GM19324 (cell line): ENCODE results near the gene KLK3.
"Not testable (repeated sequence)": the region's sequence is repeated elsewhere in the genome, so short reads cannot be mapped to it uniquely, and the experiment has no call there.

Experiments
- ATAC-seq: cut with Tn5 transposase; IDR thresholded peaks from one replicate; pipeline ENCODE4 v1.9.1; 2021; ENCODE audit warnings: mild to moderate bottlenecking, moderate library complexity; ENCODE audit not compliant: unreplicated experiment, low FRiP score

The KLK3 gene

DNA sequence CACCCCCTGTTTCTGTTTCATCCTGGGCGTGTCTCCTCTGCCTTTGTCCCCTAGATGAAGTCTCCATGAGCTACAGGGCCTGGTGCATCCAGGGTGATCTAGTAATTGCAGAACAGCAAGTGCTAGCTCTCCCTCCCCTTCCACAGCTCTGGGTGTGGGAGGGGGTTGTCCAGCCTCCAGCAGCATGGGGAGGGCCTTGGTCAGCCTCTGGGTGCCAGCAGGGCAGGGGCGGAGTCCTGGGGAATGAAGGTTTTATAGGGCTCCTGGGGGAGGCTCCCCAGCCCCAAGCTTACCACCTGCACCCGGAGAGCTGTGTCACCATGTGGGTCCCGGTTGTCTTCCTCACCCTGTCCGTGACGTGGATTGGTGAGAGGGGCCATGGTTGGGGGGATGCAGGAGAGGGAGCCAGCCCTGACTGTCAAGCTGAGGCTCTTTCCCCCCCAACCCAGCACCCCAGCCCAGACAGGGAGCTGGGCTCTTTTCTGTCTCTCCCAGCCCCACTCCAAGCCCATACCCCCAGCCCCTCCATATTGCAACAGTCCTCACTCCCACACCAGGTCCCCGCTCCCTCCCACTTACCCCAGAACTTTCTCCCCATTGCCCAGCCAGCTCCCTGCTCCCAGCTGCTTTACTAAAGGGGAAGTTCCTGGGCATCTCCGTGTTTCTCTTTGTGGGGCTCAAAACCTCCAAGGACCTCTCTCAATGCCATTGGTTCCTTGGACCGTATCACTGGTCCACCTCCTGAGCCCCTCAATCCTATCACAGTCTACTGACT is at the start of gene KLK3:
TSS of gene KLK3 (plus strand) at position 280 of the 775 bp plus-strand sequence. CDS start at position 321, 41 bp downstream.
- no peak for ATAC-seq

- no peak for ATAC-seq
Measured at GRCh38 chr19:50808856-50809255, 45.9 kb upstream of the KLK3 start.

DNA sequence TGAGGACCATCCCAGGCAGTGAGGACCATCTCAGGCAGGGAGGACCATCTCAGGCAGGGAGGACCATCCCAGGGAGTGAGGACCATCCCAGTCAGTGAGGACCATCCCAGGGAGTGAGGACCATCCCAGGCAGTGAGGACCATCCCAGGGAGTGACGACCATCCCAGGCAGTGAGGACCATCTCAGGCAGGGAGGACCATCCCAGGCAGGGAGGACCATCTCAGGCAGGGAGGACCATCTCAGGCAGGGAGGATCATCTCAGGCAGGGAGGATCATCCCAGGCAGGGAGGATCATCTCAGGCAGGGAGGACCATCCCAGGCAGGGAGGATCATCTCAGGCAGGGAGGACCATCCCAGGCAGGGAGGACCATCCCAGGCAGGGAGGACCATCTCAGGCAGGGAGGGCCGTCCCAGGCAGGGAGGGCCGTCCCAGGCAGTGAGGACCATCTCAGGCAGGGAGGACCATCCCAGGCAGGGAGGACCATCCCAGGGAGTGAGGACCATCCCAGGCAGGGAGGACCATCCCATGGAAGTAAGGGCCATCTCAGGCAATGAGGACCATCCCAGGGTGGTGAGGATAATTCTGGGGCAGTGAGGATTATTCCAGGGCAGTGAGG is 43.0 kb upstream of the KLK3 start:
- not testable (repeated sequence) for ATAC-seq

- no peak for ATAC-seq
Measured at GRCh38 chr19:50812474-50812873, 42.2 kb upstream of the KLK3 start.

DNA sequence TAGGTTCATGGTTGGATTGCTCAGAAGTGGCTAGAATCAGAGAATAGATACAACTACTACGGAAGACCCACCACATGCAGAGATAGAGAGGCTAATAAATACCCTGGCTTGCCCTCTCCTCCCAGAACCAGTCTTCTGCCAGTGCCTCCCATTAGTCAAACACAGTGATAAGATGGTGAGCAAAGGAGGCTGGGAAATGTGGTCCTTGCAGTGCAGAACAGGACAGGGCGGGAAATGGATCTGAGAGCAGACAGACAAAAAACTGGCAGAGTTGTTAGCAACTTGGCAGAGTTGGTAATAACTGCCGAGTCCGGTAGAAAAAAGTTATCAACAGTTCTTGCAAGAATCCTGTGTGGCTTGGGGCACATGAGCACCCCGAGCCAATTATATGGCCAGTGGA is 39.8 kb upstream of the KLK3 start:
- ATAC-seq = no peak

DNA sequence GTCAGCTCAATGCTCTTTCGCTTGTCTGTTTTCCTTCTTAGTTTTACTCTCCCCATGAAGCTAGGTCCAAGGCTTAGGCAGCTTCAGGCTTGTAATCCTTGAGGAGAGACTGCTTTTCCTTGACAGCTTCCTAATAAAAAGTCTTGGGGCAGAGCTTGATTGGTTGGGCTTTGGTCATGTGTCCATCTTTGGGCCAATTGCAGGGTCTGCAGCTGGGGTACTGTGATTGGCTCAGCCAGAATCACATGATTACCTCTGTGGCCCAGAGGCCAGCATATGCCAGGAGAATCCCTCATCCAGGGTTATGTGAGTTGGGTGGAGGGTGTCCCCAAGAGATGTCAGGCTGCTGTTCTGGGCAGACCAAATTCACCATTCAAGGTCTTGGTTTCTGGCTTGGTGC is 39.3 kb upstream of the KLK3 start:
- no peak for ATAC-seq

DNA sequence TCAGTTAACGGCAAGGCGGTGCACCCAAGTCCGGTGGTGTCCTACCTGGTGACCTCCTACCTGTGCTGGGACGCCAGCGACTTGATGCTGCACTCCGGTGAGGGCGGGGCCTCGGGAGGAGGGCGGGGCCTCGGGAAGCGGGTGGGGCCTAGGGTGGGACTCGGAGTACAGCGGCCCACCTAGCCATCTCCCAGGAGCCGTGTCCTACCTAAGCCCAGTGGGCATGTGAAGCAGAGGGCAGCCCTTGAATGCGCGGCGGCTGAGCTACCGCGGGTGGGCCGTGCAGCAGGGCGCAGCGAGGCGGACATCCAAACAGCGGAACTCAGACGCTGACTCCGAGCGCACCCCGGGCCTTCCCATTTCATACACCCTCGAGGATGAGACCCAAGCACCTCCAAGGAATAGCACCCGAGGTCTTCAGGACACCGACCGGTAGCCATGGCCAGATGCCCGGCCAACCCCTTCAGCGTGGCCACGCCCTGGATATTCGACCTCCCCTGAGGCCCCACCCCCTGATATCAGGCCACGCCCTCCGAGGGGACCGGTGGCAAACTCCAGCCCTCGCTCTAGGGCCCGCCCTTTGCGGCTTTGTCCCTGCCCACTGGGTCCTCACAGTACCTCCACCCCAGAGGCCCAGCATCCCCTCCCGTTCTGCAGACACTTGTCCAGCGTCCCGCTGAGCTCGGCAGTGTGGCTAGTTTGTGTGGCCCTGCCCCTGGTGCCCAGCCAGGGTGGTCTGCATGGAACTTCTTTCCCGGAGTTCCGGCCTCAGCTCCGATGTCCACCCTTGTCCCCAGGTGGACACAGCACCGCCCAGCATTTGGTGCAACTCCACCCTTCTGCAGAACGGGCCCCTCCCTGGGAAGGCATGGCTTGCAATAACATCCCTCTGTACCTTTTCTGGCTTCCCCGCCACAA is 36.5 kb upstream of the KLK3 start:
- peak; percentile 64 for ATAC-seq

DNA sequence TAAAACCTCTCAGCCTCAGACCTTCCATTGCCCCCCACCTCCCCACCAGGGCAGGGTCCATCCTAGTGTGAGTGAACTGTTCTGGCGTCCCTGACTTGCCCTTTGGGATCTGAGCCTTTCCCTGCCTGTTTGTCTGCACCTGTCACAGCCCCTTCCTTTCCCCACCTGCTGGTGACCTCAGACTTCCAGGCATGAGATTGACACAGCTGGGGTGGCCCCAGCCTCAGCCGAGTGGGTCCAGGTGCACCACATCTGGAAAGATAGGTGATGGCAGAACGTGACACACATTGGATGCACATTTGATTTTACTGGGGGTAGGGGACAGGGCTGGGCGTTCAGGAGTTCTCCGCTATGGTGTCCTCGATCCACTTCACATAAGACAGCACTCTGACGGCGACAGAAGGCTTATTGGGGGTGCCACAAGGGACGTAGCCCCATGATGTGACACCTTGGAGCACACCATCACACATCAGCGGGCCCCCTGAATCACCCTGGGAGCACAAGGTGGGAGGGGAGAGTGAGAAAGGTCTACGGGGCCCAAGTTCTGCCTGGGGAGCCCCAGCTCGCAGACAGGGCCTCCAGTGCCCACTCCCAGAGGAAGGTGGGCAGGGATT is 35.7 kb upstream of the KLK3 start:
- ATAC-seq = no peak

DNA sequence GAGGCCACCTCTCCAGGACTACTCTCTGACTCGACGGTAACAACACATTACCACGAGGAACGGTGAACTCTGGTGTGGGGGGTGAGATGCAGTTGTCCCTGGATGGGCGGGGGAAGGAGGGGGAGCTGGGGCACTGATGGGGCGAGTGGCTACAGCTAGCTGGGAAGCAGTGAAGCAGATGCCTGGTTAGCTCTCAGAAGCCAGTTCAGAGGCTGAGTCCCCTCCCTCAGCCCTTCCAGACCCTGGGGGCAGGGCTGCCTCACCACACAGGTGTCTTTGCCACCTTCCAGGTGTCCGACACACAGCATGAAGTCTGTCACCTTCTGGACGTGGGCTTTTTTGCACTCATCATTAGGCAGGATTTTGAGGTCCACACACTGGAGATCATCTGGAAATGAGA is 35.1 kb upstream of the KLK3 start:
- no peak for ATAC-seq

GRCh38 chr19:50820086-50820485 is 34.6 kb upstream of the KLK3 start:
- no peak for ATAC-seq

GRCh38 chr19:50820549-50821247 is 34.0 kb upstream of the KLK3 start:
- no peak for ATAC-seq

DNA sequence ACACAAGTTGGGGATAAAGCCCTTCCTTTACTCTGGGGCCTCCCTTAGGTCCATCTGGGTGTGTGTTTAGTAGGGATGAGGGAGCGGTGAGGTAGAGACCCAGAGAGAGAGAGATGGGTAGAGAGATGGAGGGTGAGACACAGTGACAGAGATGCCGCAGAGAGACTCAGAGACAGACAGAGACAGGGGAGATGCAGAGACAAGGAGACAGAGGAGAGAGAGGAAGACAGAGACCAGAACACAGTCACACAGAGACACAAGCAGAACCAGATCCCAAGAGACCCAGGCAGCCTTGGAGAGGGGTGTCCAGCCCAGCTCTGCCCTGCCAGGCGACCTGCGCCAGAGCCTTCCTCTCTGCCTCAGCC is 33.5 kb upstream of the KLK3 start:
- ATAC-seq = no peak

DNA sequence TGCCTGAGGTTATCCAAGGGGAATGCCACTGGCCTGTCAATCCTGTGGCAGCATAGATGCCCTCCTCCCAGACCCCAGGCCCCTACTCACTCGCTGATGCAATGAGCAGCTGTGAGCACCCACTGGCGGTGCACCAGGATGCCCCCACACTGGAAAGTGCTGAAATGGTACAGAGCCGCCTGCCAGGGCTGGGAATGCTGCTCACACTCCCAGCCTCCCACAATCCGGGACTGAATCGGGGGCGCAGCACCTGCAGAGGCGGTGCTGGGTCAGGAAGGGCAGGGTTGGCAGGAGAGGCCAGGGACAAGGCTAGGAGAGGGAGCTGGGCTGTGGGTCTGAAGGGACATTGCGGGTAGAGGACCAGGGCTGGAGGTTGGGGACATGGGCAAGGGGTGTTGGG is 33.1 kb upstream of the KLK3 start:
- ATAC-seq = no peak

DNA sequence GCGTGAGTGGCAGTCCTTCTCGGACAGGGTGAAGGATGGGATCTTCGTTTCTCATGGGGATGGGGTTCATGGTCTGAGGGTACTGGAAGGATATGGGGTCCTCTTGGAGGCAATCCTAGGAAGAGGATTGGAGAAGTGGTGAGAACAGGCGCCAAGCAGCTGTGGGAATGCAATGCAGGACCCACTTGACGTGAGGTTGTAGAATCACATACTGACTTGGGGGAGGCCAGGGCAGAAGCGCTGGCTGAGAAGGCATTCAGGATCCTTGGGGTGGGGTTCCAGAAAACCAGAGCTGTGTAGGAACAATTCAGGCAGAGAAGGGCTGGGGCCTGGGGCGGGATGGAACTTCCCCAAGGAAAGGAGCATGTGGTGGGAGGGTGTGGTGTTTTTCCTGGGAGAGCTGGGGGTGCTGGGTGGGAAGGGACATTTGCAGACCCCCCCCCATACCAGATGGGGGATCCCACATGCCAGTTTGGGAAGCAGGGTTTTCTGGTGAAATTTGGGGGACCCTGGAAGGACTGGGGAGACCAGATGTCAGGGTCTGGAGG is 32.0 kb upstream of the KLK3 start:
- no peak for ATAC-seq

GRCh38 chr19:50823389-50824042 is 31.2 kb upstream of the KLK3 start, which contains the start of gene KLK1:
Gene KLK1, minus strand, starts transcription at chr19:50823787. Its CDS starts 39 bp downstream, at chr19:50823748.
- no peak for ATAC-seq

DNA sequence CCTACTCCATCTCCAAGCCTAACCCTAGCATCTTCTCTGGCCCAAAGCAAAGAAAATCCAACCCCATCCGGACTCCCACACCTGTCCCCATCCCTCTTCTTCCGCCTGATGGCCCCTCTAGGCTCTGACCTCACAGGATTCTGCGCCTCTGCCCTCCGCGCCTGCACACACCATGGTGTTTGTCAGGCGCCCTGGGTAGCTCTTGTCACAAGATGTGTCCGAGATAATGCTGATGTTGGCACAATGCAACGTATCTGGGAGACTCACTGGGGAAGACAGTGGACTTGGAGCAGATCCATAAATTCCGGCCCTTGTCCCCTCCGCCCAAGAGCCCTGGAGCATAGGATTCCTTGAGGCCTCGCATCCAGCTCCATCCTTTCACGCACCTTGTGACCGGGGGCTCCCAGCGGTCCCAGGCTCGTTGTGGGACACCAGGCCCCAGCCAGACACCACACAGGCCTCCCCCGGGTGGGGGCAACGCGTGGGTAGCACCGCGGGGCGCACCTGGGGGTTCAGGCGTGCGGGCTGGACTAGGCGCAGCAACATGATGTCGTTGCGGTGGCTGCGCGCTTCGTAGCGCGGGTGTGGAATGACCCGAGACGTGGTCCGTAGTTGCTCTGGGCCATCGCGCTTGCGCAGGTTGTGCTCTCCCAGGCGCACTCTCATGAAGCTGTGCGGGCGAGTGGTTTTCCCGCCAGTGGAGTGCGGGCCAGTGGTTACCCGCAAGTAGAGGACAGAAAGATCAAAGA is 28.0 kb upstream of the KLK3 start:
- no peak for ATAC-seq

DNA sequence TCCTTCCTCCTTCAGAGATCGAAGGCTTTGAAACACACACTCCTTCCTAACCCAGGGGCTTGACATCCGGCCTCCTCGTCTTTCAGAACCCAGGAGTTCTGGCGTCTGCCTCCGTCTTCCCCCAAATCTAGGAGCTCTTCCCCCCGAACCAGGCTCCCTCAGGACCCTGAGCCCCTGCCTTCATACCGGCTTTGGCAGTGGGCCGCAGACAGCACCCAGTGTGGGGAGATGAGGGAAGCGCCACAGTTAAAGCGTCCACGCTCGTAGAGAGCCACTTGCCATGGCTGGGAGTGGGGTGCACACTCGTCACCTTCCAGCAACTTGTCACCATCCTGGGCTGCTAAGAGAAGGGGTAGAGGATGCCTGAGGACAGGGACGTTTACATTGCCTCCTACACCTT is 27.2 kb upstream of the KLK3 start:
- no peak for ATAC-seq

DNA sequence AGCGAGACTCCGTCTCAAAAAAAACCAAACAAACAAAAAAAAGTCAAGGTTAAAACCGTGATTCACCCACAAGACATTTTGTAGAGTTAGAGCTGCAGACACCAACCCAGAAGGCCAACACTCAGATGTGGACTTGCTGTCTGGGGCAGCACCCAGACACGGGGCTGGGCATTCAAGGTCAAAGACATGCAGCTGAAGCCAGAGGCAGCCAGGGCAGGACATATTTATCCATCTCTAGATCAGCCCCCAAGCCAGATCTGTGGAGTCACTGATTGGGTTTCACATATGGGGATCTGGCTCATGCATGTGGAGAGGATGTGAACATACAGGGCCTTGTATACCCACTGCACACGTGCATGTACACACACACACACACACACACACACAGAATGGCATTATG is 24.9 kb upstream of the KLK3 start:
- ATAC-seq = no peak
